ENCODE measurements around the gene MAGEL2.
"Not testable (repeated sequence)": the region's sequence is repeated elsewhere in the genome, so short reads cannot be mapped to it uniquely, and the experiment has no call there.

MAGEL2 gene

GRCh38 chr15:23644829-23645228, 2.8 kb downstream of the MAGEL2 start:
- no peak overlapping the region for H3K27ac Mint-ChIP-seq
- no peaks in the 10 kb centered on the region for H3K36me3 Mint-ChIP-seq
- H3K4me1 Mint-ChIP-seq (ENCODE audit: low read depth): no peaks in the 10 kb centered on the region
- no peaks in the 10 kb centered on the region for H3K9me3 Mint-ChIP-seq (ENCODE audit: low read depth)
- H3K4me3 Mint-ChIP-seq: no peak overlapping the region
- H3K27me3 Mint-ChIP-seq: peaks cover 9% of the 10 kb centered on the region

- H3K27ac Mint-ChIP-seq: no peak overlapping the region
- no peaks in the 10 kb centered on the region for H3K4me1 Mint-ChIP-seq (ENCODE audit: low read depth)
- H3K27me3 Mint-ChIP-seq: peaks cover 5% of the 10 kb centered on the region
- no peaks in the 10 kb centered on the region for H3K36me3 Mint-ChIP-seq
- H3K9me3 Mint-ChIP-seq (ENCODE audit: low read depth): no peaks in the 10 kb centered on the region
- H3K4me3 Mint-ChIP-seq: no peak overlapping the region
Observed at GRCh38 chr15:23642413-23643044, 5.1 kb downstream of the MAGEL2 start.

- H3K27ac Mint-ChIP-seq: no peak overlapping the region
- no peaks in the 10 kb centered on the region for H3K9me3 Mint-ChIP-seq (ENCODE audit: low read depth)
- no peak overlapping the region for H3K4me3 Mint-ChIP-seq
- peaks cover 10% of the 10 kb centered on the region for H3K27me3 Mint-ChIP-seq
- H3K36me3 Mint-ChIP-seq: no peaks in the 10 kb centered on the region
- H3K4me1 Mint-ChIP-seq (ENCODE audit: low read depth): no peaks in the 10 kb centered on the region
Observed at GRCh38 chr15:23634181-23634580, 13.5 kb downstream of the MAGEL2 start.

GRCh38 chr15:23629234-23629805, 18.3 kb downstream of the MAGEL2 start:
- no peaks in the 10 kb centered on the region for H3K36me3 Mint-ChIP-seq
- H3K4me1 Mint-ChIP-seq (ENCODE audit: low read depth): no peaks in the 10 kb centered on the region
- no peaks in the 10 kb centered on the region for H3K9me3 Mint-ChIP-seq (ENCODE audit: low read depth)
- peaks cover 19% of the 10 kb centered on the region for H3K27me3 Mint-ChIP-seq
- H3K4me3 Mint-ChIP-seq: no peak overlapping the region
- no peak overlapping the region for H3K27ac Mint-ChIP-seq

- Mint-ChIP-seq H3K9me3 (ENCODE audit: low read depth) (no peaks in the 10 kb centered on the region), H3K4me3 (no peak overlapping the region), H3K27me3 (peaks cover 19% of the 10 kb centered on the region), H3K27ac (no peak overlapping the region), H3K4me1 (ENCODE audit: low read depth) (no peaks in the 10 kb centered on the region), H3K36me3 (no peaks in the 10 kb centered on the region)
Observed at GRCh38 chr15:23628612-23629233, 18.9 kb downstream of the MAGEL2 start.

GRCh38 chr15:23616536-23616935, 31.1 kb downstream of the MAGEL2 start:
- peaks cover 4% of the 10 kb centered on the region for H3K27me3 Mint-ChIP-seq
- H3K9me3 Mint-ChIP-seq (ENCODE audit: low read depth): peaks cover 9% of the 10 kb centered on the region
- H3K4me1 Mint-ChIP-seq (ENCODE audit: low read depth): no peaks in the 10 kb centered on the region
- peaks cover 3% of the 10 kb centered on the region for H3K36me3 Mint-ChIP-seq
- H3K4me3 Mint-ChIP-seq: no peak overlapping the region
- H3K27ac Mint-ChIP-seq: no peak overlapping the region

GRCh38 chr15:23606226-23606625, 41.4 kb downstream of the MAGEL2 start:
- no peak overlapping the region for H3K27ac Mint-ChIP-seq

GRCh38 chr15:23602124-23602523, 45.5 kb downstream of the MAGEL2 start:
- Mint-ChIP-seq H3K27ac (no peak overlapping the region), H3K4me1 (ENCODE audit: low read depth) (no peaks in the 10 kb centered on the region), H3K9me3 (ENCODE audit: low read depth) (no peaks in the 10 kb centered on the region), H3K36me3 (no peaks in the 10 kb centered on the region), H3K4me3 (no peak overlapping the region), H3K27me3 (no peaks in the 10 kb centered on the region)

More at GRCh38 chr15:23606226-23606625, 41.4 kb downstream of the MAGEL2 start:
- H3K4me1 Mint-ChIP-seq (ENCODE audit: low read depth): no peaks in the 10 kb centered on the region
- H3K27me3 Mint-ChIP-seq: no peaks in the 10 kb centered on the region
- H3K4me3 Mint-ChIP-seq: no peak overlapping the region
- no peaks in the 10 kb centered on the region for H3K9me3 Mint-ChIP-seq (ENCODE audit: low read depth)
- H3K36me3 Mint-ChIP-seq: no peaks in the 10 kb centered on the region

GRCh38 chr15:23599053-23599452, 48.6 kb downstream of the MAGEL2 start:
- H3K36me3 Mint-ChIP-seq: no peaks in the 10 kb centered on the region
- no peaks in the 10 kb centered on the region for H3K9me3 Mint-ChIP-seq (ENCODE audit: low read depth)
- H3K27ac Mint-ChIP-seq: no peak overlapping the region
- H3K4me3 Mint-ChIP-seq: no peak overlapping the region
- no peaks in the 10 kb centered on the region for H3K27me3 Mint-ChIP-seq
- H3K4me1 Mint-ChIP-seq (ENCODE audit: low read depth): no peaks in the 10 kb centered on the region

- H3K36me3 Mint-ChIP-seq; H3K4me3 Mint-ChIP-seq; H3K27ac Mint-ChIP-seq; H3K4me1 Mint-ChIP-seq (ENCODE audit: low read depth); H3K9me3 Mint-ChIP-seq (ENCODE audit: low read depth); H3K27me3 Mint-ChIP-seq: not testable (repeated sequence)
Observed at GRCh38 chr15:23597278-23597677, 50.4 kb downstream of the MAGEL2 start.

GRCh38 chr15:23596736-23597135, 50.9 kb downstream of the MAGEL2 start:
- Mint-ChIP-seq H3K27ac (no peak overlapping the region), H3K36me3 (no peaks in the 10 kb centered on the region)

GRCh38 chr15:23595368-23595767, 52.3 kb downstream of the MAGEL2 start:
- Mint-ChIP-seq H3K36me3 (no peaks in the 10 kb centered on the region), H3K27me3 (no peaks in the 10 kb centered on the region), H3K4me1 (ENCODE audit: low read depth) (no peaks in the 10 kb centered on the region), H3K9me3 (ENCODE audit: low read depth) (no peaks in the 10 kb centered on the region), H3K27ac (no peak overlapping the region), H3K4me3 (no peak overlapping the region)

More at GRCh38 chr15:23596736-23597135, 50.9 kb downstream of the MAGEL2 start:
- Mint-ChIP-seq H3K4me3 (no peak overlapping the region), H3K27me3 (no peaks in the 10 kb centered on the region), H3K4me1 (ENCODE audit: low read depth) (no peaks in the 10 kb centered on the region), H3K9me3 (ENCODE audit: low read depth) (no peaks in the 10 kb centered on the region)

- H3K27me3 Mint-ChIP-seq: no peaks in the 10 kb centered on the region
- no peaks in the 10 kb centered on the region for H3K36me3 Mint-ChIP-seq
- H3K9me3 Mint-ChIP-seq (ENCODE audit: low read depth): no peaks in the 10 kb centered on the region
- no peaks in the 10 kb centered on the region for H3K4me1 Mint-ChIP-seq (ENCODE audit: low read depth)
- H3K4me3 Mint-ChIP-seq: no peak overlapping the region
- no peak overlapping the region for H3K27ac Mint-ChIP-seq
Observed at GRCh38 chr15:23594252-23594770, 53.4 kb downstream of the MAGEL2 start.

Data from activated naive CD8-positive, alpha-beta T cell (primary cell).